22Rv1 (cell line): ENCODE measurements around the gene NARS2.
"Not testable (repeated sequence)": the region's sequence is repeated elsewhere in the genome, so short reads cannot be mapped to it uniquely, and the experiment has no call there.

Source experiments
- H3K27ac ChIP-seq: fragments of 450-650 bp; 2 replicates; pipeline ENCODE4 v1.5.1; 2017
- ZFX ChIP-seq: fragments of 450-650 bp; IDR thresholded peaks from 2 replicates; pipeline ENCODE4 v1.6.1; 2017; ENCODE audit warnings: antibody characterized with exemption, borderline replicate concordance
- TF ChIP-seq, protein P1 (sequence below): fragments of 450-650 bp; IDR thresholded peaks from 2 replicates; pipeline ENCODE4 v1.5.1; 2017; ENCODE audit warnings: mild to moderate bottlenecking

Gene NARS2

DNA sequence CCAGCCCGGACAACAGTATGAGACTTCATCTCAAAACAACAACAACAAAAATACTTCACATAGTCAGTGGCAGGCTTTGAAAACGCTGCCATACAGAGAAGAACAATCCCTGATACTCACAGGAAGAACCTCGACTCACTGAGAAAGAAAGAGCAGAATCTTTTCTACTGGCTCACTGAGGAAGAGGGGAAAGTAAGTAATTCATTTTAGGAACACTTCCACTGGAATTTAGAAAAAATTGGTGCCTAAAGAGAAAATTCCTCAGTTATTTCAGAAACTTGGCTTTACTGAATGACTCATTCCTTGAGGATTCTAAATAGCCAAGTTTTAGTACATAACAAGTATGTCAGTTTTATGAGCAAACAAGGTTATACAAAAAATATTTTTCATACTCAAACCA is 12.3 kb downstream of the NARS2 start:
- TF ChIP-seq, protein P1, sequence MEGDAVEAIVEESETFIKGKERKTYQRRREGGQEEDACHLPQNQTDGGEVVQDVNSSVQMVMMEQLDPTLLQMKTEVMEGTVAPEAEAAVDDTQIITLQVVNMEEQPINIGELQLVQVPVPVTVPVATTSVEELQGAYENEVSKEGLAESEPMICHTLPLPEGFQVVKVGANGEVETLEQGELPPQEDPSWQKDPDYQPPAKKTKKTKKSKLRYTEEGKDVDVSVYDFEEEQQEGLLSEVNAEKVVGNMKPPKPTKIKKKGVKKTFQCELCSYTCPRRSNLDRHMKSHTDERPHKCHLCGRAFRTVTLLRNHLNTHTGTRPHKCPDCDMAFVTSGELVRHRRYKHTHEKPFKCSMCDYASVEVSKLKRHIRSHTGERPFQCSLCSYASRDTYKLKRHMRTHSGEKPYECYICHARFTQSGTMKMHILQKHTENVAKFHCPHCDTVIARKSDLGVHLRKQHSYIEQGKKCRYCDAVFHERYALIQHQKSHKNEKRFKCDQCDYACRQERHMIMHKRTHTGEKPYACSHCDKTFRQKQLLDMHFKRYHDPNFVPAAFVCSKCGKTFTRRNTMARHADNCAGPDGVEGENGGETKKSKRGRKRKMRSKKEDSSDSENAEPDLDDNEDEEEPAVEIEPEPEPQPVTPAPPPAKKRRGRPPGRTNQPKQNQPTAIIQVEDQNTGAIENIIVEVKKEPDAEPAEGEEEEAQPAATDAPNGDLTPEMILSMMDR: no peak
- TF ChIP-seq ZFX: no peak
- no peak overlapping the region for H3K27ac ChIP-seq

DNA sequence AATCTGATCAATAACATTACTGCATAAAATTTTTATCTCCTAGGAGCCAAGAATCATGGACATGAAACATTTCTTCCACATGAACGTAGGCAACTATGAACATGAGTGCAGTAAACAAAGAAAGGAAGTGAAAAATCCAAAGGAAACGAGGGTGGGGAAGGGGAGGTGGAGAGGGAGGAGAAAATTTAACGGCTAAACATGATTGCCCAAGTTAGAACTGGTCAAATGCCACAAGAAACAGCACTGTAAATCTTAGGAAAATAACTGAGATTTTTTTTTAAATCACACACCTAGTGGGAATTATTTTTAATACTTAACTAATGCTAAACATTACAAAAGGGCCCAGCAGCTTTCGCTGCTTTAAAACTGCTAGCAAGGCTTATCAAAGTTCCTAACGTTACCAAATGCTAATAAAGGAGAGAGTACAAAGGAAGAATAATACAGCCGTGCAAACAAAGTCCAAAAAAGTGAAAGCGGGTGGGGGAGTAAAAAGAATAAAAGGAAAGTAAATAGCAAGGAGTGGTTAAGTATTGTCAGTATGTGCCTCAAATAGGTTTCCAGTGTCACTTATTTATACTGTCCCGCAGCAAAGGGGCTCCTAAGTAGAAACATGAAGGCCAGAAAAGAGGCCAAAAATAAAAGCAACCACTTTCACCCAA is 13.7 kb downstream of the NARS2 start:
- no peak for TF ChIP-seq ZFX
- TF ChIP-seq, protein P1: no peak
- H3K27ac ChIP-seq: no peak overlapping the region

DNA sequence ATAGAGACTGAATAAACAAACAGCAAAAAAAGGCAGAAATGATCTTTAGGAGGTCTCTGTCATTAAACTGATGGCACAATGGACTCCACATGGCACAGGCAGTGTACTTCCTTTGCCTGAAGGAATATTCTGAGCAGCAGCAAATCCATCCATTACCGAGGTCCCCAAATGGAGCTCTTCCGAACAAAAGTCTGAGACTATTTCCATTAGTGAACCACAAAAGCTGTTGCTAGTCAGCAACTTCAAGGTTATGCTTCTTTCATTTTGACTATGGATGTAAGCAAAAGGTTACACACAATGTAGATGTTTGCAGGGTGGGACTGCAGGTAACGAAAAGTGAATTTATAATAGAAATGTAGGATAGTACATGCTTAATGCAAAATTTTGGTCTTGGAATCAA is 14.5 kb downstream of the NARS2 start:
- no peak for TF ChIP-seq ZFX
- TF ChIP-seq, protein P1: no peak
- no peak overlapping the region for H3K27ac ChIP-seq

DNA sequence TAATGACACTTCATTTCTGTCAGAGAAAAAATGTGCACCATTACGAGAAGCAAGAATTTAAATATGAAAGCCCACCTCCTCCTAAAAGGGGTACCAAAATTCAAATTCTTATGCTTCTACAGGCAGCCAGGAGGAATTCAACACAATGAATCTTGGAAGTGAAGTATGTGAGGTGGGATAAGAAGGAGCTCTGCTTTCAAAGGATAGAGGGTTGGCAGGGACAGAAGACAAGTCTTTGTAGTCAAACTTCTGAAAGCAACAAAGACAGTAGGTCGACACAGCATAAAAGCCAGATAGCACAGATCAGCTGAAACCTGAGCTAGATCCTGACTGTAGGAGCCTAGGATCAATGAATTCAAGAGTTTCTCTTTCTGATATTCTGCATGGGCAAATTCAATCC is 17.4 kb downstream of the NARS2 start:
- H3K27ac ChIP-seq: no peak overlapping the region
- TF ChIP-seq, protein P1: no peak
- no peak for TF ChIP-seq ZFX

DNA sequence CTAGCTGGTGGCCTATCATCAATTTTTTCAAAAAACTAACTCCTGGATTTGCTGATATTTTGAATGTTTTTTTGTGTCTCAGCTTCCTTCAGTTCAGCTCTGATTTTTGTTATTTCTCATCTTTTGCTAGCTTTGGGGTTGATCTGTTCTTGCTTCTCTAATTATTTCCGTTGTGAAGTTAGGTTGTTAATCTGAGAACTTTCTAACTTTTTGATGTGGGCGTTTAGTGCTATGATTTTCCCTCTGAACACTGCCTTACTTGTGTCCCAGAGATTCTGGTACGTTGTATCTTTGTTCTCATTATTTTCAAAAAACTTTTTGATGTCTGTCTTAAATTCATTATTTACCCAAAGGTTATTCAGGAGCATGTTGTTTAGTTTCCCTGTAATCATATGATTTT is 19.1 kb downstream of the NARS2 start:
- H3K27ac ChIP-seq: no peak overlapping the region
- TF ChIP-seq ZFX: no peak
- TF ChIP-seq, protein P1: no peak

DNA sequence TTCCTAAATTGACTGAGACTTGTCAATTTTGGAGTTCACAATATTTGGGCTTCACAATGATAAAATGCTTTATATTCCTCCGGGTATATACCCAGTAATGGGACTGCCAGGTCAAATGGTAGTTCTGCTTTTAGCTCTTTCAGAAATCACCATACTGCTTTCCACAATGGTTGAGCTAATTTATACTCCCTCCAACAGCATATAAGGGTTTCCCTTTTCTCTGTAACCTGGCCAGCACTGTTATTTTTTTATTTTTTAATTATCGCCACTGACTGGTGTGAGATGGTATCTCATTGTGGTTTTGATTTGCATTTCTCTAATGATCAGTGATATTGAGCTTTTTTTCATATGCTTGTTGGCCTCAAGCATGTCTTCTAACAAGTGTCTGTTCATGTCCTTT is 21.8 kb downstream of the NARS2 start:
- no peak overlapping the region for H3K27ac ChIP-seq
- TF ChIP-seq, protein P1: no peak
- TF ChIP-seq ZFX: no peak

DNA sequence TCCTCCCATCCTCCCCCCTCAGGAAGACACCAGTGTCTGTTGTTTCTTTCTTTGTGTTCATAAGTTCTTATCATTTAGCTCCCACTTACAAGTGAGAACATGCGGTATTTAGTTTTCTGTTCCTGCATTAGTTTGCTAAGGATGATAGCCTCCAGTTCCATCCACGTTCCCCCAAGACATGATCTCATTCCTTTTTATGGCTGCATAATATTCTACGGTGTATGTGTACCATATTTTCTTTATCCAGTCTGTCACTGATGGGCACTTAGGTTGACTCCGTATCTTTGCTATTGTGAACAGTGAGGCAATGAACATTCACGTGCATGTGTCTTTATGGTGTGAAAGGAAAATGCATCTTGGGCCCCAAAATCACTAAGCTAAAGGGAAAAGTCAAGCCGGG is 22.5 kb downstream of the NARS2 start:
- H3K27ac ChIP-seq: not testable (repeated sequence)

DNA sequence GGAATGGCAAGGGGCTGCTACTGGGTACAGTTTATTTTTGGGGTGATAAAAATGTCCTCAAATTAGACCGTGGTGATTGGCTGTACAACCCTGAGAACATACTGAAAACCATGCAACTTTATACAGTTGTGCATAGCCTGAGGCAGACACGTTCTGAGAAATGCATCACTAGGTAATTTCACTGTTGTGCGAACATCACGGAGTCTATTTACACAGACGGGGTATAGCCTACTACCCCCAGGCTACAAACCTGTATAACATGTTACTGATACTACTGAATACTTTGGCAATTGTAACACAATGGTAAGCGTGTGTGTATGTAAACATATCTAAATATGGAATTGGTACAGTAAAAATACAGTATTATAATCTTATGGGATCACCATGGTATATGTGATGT is 23.6 kb downstream of the NARS2 start:
- TF ChIP-seq, protein P1: no peak
- TF ChIP-seq ZFX: no peak
- H3K27ac ChIP-seq: no peak overlapping the region
